HG03521 (cell line): ENCODE data around the gene DDIT4.
"Not testable (repeated sequence)": the region's sequence is repeated elsewhere in the genome, so short reads cannot be mapped to it uniquely, and the experiment has no call there.

Experiments used
- ATAC-seq: cut with Tn5 transposase; IDR thresholded peaks from one replicate; pipeline ENCODE4 v1.9.1; 2021; ENCODE audit warnings: mild to moderate bottlenecking, moderate library complexity; ENCODE audit not compliant: unreplicated experiment

Gene DDIT4

DNA sequence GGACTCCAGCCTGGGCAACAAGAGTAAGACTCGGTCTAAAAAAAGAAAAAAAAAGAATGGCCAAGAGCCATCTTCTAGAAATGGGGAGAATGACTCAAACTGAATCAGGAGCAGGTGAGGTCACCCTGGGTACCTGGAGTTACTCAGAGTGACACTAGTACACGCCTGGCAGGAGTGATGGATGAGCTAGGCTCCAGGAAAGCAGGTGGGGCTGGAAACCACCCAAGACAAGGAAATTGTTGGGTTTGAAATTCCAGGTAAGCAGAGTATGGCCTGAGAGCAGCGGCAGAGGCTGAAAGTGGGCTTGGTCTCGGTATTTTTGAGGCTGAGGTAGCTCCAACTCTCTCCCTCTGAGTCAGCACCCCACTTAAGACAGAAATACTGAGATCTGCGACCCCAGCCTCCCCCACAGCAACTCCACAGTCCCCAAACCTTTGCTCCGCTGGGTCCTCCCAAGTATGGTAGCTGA is 18.5 kb downstream of the DDIT4 start:
- ATAC-seq = no peak

DNA sequence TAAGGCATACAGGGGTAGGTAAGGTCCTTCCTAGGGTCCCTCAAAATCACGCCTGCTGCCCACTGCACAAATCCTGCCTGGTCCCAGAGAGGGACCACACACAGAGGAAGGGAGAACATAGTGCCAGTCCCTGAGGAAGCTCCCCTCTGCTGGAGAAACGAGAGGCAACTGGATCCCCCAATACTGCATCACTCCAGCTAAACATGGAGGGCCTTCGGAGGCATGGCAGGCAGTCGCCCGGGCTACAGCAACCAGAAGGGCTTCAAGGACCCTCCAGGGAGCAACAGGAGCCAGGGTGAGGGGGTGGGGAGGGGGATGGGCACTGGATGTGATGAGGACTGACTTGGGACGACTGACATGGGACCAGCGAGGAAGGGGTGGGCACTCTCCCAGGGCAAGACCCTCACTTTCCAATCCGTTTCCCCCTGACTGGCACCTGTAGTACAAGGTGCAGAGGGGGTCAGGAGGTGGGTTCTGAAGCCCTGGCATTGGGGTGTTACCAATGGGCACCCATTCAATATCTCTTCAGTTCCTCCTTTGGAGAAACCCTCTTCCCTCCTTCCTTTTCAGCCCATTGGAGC is 21.7 kb downstream of the DDIT4 start:
- ATAC-seq = no peak

DNA sequence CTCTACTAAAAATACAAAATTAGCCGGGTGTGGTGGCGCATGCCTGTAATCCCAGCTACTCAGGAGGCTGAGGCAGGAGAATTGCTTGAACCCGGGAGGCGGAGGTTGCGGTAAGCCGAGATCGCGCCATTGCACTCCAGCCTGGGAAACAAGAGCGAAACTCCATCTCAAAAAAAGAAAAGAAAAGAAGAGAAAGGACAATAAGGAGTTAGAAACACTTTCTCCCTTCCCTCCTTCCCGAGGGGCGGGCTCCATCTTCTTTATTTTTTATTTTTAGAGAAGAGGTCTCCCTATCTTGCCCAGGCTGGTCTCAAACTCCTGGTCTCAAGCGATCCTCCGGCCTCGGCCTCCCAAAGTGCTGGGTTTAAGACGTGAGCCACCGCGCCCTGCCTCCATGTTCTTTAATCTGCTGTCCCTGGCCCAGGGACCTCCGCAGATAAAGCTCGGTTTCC is 23.1 kb downstream of the DDIT4 start:
- ATAC-seq = not testable (repeated sequence)

DNA sequence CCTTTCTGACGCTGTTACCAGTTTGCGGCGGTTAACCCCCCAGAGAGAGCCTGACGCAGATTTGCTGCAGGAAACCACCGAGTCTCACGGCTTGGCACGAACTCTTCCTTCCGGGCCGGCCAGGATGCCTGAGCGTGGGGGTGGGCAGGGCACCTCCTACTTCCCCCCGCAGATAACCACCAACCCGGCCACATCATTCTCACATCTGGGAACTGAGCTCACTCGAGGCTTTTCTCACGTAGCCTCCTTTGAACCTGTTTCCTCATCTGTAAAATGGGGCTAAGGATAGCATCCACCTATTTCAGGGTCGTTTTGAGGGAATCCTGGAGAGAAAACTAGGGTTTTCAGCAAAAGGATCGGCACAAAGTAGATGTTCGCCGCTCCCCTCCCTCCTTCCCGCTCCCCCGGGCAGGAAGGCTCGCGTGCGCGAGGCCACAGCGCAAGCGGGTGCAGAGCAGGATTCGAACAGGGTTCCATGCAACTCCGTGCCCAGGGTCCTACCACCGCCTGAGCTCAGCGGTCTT is 23.6 kb downstream of the DDIT4 start:
- ATAC-seq = peak; percentile 53

DNA sequence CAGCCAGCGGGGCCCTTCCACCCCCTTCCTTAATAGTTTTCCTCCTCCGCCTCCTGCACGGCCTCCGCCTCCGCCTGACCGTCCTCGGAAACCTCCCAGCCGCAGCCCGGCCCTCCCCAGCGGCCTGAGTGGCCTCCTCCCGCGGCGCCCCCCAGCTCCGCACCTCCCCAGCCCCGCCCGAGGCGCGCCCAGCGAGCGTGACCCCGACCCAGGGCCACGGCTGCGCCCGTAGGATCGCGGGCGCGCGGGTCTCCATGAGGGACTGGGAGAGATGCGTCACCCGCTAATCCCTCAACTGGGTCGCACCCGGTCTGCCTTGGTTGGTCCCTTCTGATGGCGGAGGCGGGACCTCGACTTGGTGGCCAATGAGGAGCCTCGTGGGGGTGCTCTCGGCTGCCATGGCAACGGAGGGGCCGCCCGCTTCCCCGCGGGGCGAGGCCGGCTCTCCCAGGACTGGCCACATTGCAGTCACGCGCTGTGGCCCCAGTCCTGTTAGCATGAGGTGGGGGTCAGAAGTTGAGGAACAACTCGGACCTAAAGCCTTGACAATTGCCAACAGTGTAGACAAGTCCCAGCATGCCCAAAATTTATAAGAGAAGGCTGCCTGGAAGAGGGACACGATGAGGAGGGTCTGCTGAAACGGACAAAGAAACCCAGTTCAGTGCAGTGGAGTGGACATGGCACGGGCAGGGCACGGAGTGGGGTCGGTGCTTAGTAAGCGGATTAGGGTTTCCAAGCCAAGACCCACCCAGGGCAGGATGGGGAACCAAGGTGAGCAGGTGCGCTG is 24.3 kb downstream of the DDIT4 start:
- peak; percentile 75 for ATAC-seq

DNA sequence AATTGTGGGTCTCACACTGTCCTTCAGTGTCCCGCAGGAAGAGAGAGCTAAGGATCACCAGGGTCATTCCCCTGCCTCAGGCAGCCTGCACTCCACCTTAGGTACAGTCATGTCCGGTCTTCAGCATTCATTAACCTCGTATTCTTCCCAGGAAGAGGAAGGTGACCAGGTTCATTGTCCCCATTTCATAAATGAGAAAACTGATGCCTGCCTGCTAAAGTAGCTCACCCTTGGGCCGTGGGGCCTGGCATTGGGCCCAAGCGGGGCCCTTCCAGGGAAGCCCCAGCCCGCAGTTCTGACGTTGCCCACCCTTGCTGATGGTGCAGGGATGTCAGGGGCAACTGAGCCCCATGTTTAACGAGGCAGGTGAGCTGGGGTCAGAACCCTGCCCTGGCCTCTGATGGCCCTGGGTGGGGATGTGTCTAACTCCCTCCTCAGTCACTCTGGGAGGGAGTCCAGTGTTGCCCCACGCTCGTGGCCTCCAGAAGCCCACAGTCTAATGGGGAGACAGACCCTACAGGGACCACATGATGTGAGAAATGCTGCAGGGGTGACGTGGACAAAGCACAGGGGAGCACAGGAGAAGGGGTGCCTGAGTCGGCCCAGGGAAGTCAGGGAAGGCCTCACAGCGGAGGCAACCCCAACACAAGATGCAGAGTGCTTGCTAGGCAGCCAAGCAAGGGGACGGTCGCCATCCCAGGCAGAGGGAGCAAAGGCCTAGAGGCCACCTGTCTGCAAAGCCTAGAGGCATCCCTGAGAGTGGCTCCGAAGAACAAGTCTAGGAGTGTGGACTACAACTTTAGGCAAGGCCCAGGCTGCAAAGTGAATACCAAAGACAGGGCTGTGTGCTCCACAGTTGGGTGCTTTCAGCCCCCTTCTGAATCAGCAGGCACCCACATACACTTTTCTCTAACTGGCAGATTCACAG is 25.1 kb downstream of the DDIT4 start:
- no peak for ATAC-seq

DNA sequence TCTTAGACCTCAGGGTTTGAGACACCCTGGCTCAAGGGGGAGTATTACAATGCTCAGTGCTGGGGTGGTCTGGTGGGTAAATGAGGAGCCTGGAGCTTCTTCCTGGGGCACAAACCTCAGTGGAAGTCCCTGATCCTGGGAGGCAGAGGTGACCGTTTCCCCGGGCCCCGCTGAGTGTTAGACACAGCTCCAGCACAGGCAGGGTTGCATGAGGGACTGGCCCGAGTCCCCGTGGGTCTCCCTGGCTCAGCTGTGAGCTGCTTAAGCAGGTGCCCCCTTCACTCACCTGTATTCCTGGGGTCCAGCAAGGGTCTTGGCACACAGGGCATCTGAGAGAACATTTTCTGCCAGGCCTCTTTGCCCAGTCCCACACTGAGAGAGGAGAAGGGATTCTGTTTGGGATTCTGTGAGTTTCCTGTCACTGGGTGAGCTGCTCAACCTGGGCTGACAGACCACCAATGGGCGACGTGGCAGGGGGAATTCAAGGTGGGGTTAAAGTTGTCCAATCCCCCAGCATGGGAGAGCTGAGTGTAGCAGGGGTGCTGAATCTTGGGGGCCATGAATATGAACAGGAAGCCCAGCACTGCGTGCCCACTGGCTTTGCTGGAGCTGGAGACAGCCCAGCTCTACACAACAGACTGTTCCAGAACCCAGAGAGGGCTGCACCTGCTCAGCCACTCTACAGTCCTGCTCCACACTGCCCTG is 29.9 kb downstream of the DDIT4 start:
- ATAC-seq = no peak

DNA sequence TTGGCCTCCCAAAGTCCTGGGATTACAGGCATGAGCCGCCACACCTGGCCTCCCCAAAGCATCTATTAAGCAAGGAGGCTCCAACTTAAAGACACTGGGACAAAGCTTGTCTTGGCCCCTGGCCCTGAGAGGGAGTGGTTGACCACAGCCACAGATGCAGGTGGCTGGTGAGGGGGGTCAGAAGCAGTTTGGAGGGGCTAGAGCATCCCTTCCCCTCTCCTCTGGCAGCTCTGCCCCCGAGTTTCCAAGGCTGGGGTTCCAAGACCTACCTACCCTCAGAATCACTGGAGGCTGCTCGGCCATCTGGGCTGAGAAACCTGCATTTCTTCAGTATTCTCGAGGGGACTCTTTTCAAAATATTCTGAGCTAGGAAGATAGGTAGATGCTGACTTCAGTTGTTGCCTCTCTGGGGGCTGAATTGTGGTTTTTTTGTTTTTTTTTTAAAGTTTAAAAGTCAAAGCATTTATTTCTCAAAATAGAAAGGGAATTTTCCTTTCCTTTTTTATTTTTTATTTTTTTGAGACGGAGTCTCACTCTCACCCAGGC is 32.6 kb downstream of the DDIT4 start:
- ATAC-seq = no peak

DNA sequence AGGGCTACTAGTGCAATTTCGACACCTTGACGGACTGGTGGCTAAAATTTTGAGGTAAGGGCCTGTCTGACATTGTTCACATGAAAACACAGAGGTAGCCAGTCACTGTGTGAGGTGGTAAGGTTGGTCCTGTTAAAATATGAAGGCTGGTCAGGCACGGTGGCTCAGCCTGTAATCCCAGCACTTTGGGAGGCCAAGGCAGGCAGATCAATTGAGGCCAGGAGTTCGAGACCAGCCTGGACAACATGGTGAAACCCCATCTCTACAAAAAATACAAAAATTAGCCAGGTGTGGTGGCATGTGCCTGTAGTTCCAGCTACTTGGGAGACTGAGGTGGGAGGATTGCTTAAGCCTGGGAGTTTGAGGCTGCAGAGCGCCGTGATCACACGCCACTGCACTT is 34.0 kb downstream of the DDIT4 start:
- ATAC-seq = not testable (repeated sequence)

DNA sequence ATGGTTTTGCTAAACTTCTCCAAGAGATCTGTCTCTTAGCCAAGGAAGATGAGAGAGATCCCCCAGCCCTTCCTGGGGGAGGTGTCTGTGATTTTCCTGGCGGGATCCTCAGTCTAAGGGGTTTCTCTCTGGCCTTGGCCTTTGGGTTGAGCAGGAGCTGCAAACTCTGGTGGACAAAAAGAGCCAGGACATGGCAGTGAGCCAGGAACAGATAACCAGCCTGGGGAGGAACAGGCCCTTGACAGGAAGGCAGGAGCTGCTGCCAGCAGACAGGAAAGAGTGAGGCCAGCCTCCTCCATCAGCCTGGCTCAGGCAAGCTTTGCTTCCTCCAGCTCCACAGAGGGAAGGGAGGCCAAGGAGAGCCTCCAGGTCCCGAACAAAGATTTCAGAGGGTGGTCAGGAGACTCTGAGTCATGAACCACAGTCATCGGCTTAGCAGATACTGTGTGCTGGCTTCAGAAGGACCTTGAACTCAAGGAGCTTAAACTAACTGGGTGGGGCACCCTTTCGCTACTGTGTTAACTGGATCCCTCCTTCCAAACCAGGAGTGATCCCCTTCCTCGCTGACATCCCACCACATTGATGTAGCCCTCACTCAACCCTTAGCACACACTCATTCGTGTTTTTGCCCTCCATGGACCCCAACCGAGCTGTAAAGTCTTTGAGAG is 34.7 kb downstream of the DDIT4 start:
- no peak for ATAC-seq

DNA sequence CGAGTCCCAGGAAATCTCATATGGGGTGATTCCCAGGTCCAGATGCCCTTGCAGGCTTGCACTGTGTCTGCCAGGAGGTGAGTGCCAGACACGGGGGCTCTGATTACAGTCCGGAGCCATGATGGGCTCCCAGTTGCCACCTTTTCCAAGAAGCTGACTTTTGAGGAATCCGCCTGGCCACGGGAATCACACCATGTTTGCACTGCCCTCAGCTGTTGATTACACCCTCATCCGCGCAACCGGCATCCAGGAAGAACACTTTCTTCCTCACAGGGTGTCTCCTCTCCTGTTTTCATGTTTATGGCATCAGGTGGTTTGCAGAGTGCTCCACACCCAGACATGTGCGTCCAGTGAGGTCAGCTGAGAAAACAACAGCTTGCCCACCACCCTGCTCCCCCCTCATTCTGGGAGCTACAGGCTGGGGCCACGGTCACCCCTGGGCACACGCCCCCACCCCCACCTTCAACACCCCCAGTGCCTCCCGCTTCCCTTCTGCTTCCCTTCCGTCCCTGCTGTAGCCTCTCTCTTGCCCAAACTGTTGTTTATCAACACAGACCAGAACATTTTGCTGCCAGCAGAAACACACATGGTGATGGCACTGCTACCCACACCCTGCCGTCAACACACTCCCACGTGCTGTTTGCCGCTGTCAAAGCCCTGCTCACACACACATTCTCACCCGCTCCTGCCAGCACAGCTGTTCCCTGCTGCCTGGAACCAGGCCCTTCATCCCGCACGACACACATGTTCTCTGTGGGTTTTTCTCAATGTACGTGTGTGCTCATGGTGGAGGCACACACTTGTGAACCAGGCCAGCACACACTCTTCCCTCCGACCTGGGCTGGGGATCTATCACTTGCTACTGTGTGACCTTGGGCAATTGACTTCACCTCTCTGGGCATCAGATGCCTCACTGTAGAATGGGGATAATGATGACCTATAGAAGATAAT is 35.8 kb downstream of the DDIT4 start:
- no peak for ATAC-seq

DNA sequence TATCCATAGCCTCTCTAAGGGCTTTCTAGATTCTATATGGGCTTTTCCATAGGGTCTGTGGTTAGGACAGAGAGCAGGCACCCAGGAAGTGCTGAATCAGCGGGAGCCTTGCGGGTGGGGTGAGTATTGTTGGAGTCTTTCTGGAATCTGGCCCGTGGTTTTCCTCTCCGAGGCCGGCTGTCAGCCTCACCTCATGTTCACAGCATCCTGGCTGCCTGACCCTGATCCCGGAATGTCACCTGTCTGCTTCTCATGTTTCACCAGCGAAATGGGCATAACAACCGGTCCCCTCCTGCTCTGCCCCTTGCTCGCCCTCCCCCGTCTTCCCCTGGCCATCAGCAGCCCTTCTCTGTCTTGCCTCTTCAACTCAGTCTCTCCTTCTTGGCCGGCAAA is 36.5 kb downstream of the DDIT4 start:
- ATAC-seq = no peak

DNA sequence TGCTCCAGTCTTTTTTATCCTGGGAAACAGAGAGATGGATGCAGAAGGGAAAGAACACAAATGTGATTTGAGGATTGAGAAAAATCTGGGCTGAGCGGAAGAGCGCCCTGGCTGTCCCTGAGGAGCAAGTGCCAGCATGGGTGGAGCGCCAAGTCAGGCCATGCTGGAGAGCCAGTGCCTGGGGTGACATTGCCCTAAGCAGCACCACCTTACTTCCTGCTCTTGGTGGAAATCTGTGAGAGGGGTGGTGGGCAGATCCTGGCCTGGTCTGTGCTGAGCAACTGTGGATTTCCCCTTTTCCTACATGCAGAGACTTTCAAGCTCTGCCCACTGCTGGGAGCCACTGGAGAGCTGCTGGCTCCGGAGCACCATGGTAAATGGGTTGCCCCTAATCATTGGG is 36.9 kb downstream of the DDIT4 start:
- no peak for ATAC-seq

DNA sequence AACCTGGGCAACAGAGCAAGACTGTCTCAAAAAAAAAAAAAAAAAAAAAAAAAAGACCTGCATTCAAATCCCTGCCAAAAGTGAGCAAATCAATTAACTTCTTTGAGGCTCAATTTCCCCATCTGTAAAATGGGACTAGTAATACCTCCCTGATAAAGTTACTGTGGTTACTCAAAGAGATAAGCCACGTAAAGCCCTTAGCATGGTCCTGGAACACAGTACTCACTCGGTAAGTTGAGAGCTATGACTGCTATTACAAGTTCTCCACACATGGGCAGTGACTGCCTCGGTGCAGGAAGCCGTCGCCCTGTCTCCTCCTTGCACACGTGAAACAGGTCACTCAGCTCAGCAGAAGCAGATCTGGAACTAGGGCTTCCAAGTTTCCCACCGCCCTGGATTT is 37.9 kb downstream of the DDIT4 start:
- no peak for ATAC-seq

DNA sequence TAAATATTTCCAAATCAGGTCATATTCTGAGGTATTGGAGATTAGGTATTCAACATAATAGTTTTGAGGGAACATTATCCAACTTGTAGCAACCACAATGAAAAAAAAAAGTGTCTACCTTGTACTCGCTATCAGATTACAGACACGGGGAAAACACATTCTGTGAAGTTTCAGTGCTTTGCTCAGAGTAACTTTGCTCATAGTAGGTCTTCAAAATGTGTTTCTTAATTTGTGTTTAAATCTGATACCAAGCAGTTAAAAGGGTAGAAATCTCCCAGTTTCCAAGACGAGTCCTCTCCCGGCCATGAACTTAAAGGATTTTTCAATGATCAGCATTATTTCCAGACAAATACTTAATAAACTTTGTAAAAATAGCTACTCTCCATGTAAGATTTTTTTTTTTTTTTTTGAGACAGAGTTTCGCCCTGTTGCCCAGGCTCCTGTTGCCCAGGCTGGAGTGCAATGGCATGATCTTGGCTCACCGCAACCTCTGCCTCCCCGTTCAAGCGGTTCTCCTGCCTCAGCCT is 39.2 kb downstream of the DDIT4 start:
- no peak for ATAC-seq

DNA sequence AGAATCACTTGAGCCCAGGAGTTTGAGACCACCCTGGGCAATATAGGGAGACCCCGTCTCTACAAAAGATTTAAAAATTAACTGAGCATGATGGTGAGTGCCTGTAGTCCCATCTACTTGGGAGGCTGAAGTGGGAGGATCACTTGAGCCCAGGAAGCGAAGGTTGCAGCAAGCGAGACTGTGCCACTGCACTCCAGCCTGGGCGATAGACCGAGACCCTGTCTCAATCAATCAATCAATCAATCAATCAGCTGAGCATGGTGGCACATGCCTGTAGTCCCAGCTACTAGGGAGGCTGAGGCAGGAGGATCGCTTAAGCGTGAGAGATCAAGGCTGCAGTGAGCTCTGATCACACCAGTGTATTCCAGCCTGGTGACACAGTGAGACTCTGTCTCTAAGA is 40.5 kb downstream of the DDIT4 start:
- no peak for ATAC-seq

DNA sequence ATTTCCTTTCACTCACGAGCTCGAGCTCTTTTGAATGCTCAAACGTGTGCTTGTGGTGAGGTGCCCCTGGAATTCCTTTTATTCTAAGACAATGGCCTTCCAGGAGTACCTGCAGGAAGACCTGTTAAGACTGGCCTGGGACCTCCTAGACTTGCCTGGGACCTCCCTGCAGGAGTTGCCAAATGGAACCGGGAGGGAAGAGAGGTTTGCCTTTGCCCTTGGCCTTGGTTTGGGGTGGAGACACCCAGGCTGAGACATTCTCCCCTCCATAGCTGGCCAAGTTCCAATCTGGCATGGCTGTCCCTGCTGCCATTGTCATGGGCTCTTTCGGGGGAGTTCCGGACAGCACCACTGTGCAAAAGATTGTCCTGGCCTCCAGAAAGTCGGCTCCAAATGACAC is 41.3 kb downstream of the DDIT4 start:
- no peak for ATAC-seq

DNA sequence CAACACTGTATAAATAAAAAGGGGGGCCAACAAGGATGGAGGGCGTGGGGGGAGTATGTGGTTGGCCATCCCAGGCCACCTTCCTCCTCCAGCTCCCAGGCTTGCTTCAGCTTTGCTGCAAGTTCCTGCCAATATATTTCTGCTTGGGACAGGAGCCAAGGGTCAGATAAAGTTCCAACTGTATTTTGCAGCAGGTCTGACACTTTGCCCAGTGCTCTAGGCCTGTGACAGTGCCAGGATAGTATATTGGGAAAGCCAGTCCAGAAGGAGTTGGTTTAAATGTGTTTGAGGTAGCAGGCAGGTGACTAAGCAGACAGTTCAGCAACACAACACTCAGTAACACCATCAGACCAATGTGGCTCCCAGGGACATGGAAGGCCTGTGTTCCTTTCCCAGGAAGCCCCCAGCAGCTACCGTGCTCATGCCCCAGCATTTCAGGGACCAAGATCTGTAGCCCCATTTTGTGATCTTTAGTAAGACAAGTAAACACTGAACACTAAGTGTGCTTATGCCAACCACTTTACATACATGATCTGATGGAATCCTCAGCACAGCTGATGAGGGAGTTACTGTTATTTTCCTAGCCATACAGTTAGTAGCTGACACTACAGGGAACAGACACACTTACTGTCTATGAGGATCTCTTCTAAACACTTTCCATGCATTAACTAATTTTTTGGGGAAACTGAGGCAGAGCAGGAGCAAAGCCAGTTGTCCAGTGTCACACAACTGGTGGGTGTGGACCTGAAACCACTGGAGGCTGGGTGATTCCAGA is 42.1 kb downstream of the DDIT4 start:
- ATAC-seq = no peak
